HCT116 (cell line): ENCODE results near the gene OR1L8. TPM values are rescaled to one million over a fixed set of nuclear protein-coding genes. Genes with fewer than 3 reads are reported as not detected.

ENCODE experiments used
- ATAC-seq: fragments of 200-7000 bp; cut with Tn5 transposase; 2 replicates; pipeline ENCODE4 v1.9.1; 2020; ENCODE audit warnings: mild to moderate bottlenecking, moderate library complexity
- BruUV-seq: library from RNA; stranded (reverse); fragments of 400-500 nt; replicated peaks from 2 replicates; lab custom pipeline; 2021; lab: Mats Ljungman, UMichigan
- CTCF ChIA-PET: fragments of 300-600 bp; sonication (Branson Sonifier 250); formaldehyde crosslinking; loops from one replicate; lab custom pipeline; 2021; ENCODE audit warnings: antibody characterized with exemption; lab: Charles Lee
- POLR2A ChIA-PET: fragments of 300-600, 350-600 bp; sonication (Branson Sonifier 250); formaldehyde crosslinking; loops from one replicate; lab custom pipeline; 2021; ENCODE audit warnings: antibody characterized with exemption; lab: Charles Lee
- RAD21 ChIA-PET, 2 experiments: fragments of 300-600 bp; sonication (Branson Sonifier 250); formaldehyde crosslinking; loops; one replicate each; lab custom pipeline; 2023; ENCODE audit warnings: low total read pairs in 2 of 2; ENCODE audit not compliant: uncharacterized antibody in 2 of 2, unreplicated experiment in 2 of 2, low non-redundant PET in 1 of 2; lab: Charles Lee
- DNase-seq: peaks from one replicate; pipeline ENCODE4 v3.0.0-alpha.2; 2010; ENCODE audit warnings: low read depth, low spot score
- H2AFZ ChIP-seq: fragments of 200-600 bp; shearing (Covaris generic), sonication (generic); 2 replicates; pipeline ENCODE4 v1.6.1; 2017; ENCODE audit warnings: low read depth, mixed run types, mixed read lengths, antibody characterized with exemption, low read length; ENCODE audit not compliant: poor library complexity, severe bottlenecking
- H3K27ac ChIP-seq: 2 replicates; pipeline ENCODE4 v1.5.1; 2012; ENCODE audit warnings: low read depth, low read length
- H3K27me3 ChIP-seq: fragments of 200-600 bp; sonication (generic); 2 replicates; pipeline ENCODE4 v1.6.1; 2016; ENCODE audit warnings: mixed run types, low read length, mixed read lengths; ENCODE audit not compliant: insufficient read depth
- H3K36me3 ChIP-seq, 2 experiments: fragments of 200-500 bp in 1 of 2; fragments of 200-600 bp in 1 of 2; sonication (Bioruptor generic) in 1 of 2; sonication (generic) in 1 of 2; 2 replicates each; pipeline versions ENCODE4 v1.5.1 to v1.6.1; 2014 to 2016; ENCODE audit warnings: low read length in 2 of 2, inconsistent platforms in 1 of 2, mixed read lengths in 1 of 2, mixed run types in 1 of 2; ENCODE audit not compliant: insufficient read depth in 2 of 2, control insufficient read depth in 1 of 2
- H3K4me1 ChIP-seq, 2 experiments: fragments of 200-600 bp in 1 of 2; sonication (generic) in 1 of 2; 2 replicates each; pipeline versions ENCODE4 v1.5.1 to v1.6.1; 2012 to 2017; ENCODE audit warnings: low read length in 2 of 2, inconsistent platforms in 1 of 2, mild to moderate bottlenecking in 1 of 2, mixed read lengths in 1 of 2, mixed run types in 1 of 2, moderate library complexity in 1 of 2; ENCODE audit not compliant: insufficient read depth in 2 of 2, control insufficient read depth in 1 of 2
- H3K4me2 ChIP-seq: fragments of 200-600 bp; sonication (generic); 2 replicates; pipeline ENCODE4 v1.6.1; 2017; ENCODE audit warnings: mixed run types, low read length, mixed read lengths
- H3K4me3 ChIP-seq, 2 experiments: fragments of 200-600 bp in 1 of 2; sonication (generic) in 1 of 2; replicated peaks in 1 of 2; 2 replicates each; pipeline ENCODE4 v1.5.1; 2011 to 2016; ENCODE audit warnings: low read length in 2 of 2, control low read depth in 1 of 2, low read depth in 1 of 2, mild to moderate bottlenecking in 1 of 2, mixed read lengths in 1 of 2, mixed run types in 1 of 2
- H3K79me2 ChIP-seq: fragments of 200-600 bp; sonication (generic); 2 replicates; pipeline ENCODE4 v1.6.1; 2017; ENCODE audit warnings: mild to moderate bottlenecking, mixed run types, low read length, moderate library complexity, mixed read lengths; ENCODE audit not compliant: insufficient read depth
- H3K9ac ChIP-seq: fragments of 200-600 bp; sonication (generic); 2 replicates; pipeline ENCODE4 v1.6.1; 2016; ENCODE audit warnings: low read length, mixed read lengths
- H3K9me2 ChIP-seq: fragments of 200-600 bp; sonication (generic), shearing (Covaris generic); 2 replicates; pipeline ENCODE4 v1.6.1; 2017; ENCODE audit warnings: mixed run types, mild to moderate bottlenecking, moderate library complexity; ENCODE audit not compliant: insufficient read depth
- H3K9me3 ChIP-seq, 2 experiments: fragments of 200-500 bp in 1 of 2; fragments of 200-600 bp in 1 of 2; sonication (Bioruptor generic) in 1 of 2; sonication (generic) in 1 of 2; 2 replicates each; pipeline ENCODE4 v1.6.1; 2014 to 2017; ENCODE audit warnings: low read length in 2 of 2, mixed read lengths in 2 of 2, inconsistent platforms in 1 of 2, low read depth in 1 of 2, mild to moderate bottlenecking in 1 of 2, mixed run types in 1 of 2, moderate library complexity in 1 of 2; ENCODE audit not compliant: control insufficient read depth in 1 of 2, insufficient read depth in 1 of 2
- H4K20me1 ChIP-seq: fragments of 200-600 bp; sonication (generic), shearing (Covaris generic); 2 replicates; pipeline ENCODE4 v1.6.1; 2017; ENCODE audit warnings: mixed run types, mild to moderate bottlenecking, moderate library complexity; ENCODE audit not compliant: insufficient read depth
- CEBPB ChIP-seq: IDR thresholded peaks from 2 replicates; pipeline ENCODE4 v1.6.1; 2012; ENCODE audit warnings: low read depth
- EGR1 ChIP-seq: IDR thresholded peaks from 2 replicates; pipeline ENCODE4 v1.6.1; 2012; ENCODE audit warnings: low read depth
- ELF1 ChIP-seq: IDR thresholded peaks from 2 replicates; pipeline ENCODE4 v1.6.1; 2012; ENCODE audit warnings: low read depth, borderline replicate concordance
- EZH2 ChIP-seq: fragments of 200-600 bp; sonication (generic); IDR thresholded peaks from 2 replicates; pipeline ENCODE4 v1.6.1; 2017; ENCODE audit warnings: antibody characterized with exemption, mixed run types
- EZH2phosphoT487 ChIP-seq: fragments of 200-600 bp; IDR thresholded peaks from 2 replicates; pipeline ENCODE4 v1.6.1; 2018; ENCODE audit warnings: antibody characterized with exemption, borderline replicate concordance
- FOSL1 ChIP-seq: IDR thresholded peaks from 2 replicates; pipeline ENCODE4 v1.6.1; 2012; ENCODE audit warnings: low read depth
- POLR2AphosphoS5 ChIP-seq: IDR thresholded peaks from 2 replicates; pipeline ENCODE4 v1.6.1; 2011; ENCODE audit warnings: mild to moderate bottlenecking, low read depth, low read length, moderate library complexity
- RAD21 ChIP-seq: IDR thresholded peaks from 2 replicates; pipeline ENCODE4 v1.6.1; 2012; ENCODE audit warnings: low read depth, mild to moderate bottlenecking
- SRF ChIP-seq: IDR thresholded peaks from 2 replicates; pipeline ENCODE4 v1.6.1; 2012; ENCODE audit warnings: low read depth
- TCF7L2 ChIP-seq: IDR thresholded peaks from 2 replicates; pipeline ENCODE4 v1.7.0; 2011; ENCODE audit warnings: borderline replicate concordance, inconsistent platforms; ENCODE audit not compliant: insufficient read depth, insufficient read length; ENCODE audit errors: extremely low read depth
- ZFX ChIP-seq: fragments of 450-650 bp; IDR thresholded peaks from 2 replicates; pipeline ENCODE4 v1.6.1; 2017
- intact Hi-C: fragments of 100-400 bp; cut with micrococcal nuclease; formaldehyde crosslinking; loops from 2 replicates; pipeline ENCODE4 v1.10.0; 2022
- total RNA-seq: library from RNA; stranded (reverse); gene quantifications from one replicate; pipeline ENCODE4 v1.2.1, GENCODE V29; 2021; ENCODE audit not compliant: unreplicated experiment
- TF ChIP-seq, protein P1 (sequence below): IDR thresholded peaks from 2 replicates; pipeline ENCODE4 v1.6.1; 2012
- TF ChIP-seq, protein P2 (sequence below): IDR thresholded peaks from 2 replicates; pipeline ENCODE4 v1.6.1; 2012; ENCODE audit warnings: low read depth

Gene OR1L8
- total RNA-seq, 1 experiment from 2014 or later: not detected

- no TSS peak for BruUV-seq
- no peak for ATAC-seq
- H3K4me2 ChIP-seq: peak overlapping the region; percentile 34
Observed at GRCh38 chr9:122579874-122580273, 3.3 kb downstream of the OR1L8 start.

More at GRCh38 chr9:122579874-122580273, 3.3 kb downstream of the OR1L8 start:
- Histone ChIP-seq H3K79me2 (no peaks in the 10 kb centered on the region), H3K4me1 (peaks cover 0 to 9% of the 10 kb centered on the region in 2 experiments; a peak in 3 of 4 replicates), H4K20me1 (no peaks in the 10 kb centered on the region), H2AFZ (peak overlapping the region; percentile 29), H3K27ac (no peak overlapping the region), H3K4me3 (no peak overlapping the region), H3K36me3 (no peaks in the 10 kb centered on the region), H3K9me2 (no peaks in the 10 kb centered on the region), H3K9ac (no peak overlapping the region), H3K9me3 (no peaks in the 10 kb centered on the region), H3K27me3 (no peaks in the 10 kb centered on the region)
- no peak for DNase-seq
- RAD21 ChIA-PET: no interaction called here
- POLR2A ChIA-PET: no interaction called here
- intact Hi-C loops: no loop called here
- TF ChIP-seq EZH2phosphoT487: no peak
- TF ChIP-seq FOSL1: no peak
- no peak for TF ChIP-seq SRF
- no peak for TF ChIP-seq POLR2AphosphoS5
- TF ChIP-seq, protein P1, sequence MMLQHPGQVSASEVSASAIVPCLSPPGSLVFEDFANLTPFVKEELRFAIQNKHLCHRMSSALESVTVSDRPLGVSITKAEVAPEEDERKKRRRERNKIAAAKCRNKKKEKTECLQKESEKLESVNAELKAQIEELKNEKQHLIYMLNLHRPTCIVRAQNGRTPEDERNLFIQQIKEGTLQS: no peak
- no peak for TF ChIP-seq TCF7L2
- TF ChIP-seq, protein P2, sequence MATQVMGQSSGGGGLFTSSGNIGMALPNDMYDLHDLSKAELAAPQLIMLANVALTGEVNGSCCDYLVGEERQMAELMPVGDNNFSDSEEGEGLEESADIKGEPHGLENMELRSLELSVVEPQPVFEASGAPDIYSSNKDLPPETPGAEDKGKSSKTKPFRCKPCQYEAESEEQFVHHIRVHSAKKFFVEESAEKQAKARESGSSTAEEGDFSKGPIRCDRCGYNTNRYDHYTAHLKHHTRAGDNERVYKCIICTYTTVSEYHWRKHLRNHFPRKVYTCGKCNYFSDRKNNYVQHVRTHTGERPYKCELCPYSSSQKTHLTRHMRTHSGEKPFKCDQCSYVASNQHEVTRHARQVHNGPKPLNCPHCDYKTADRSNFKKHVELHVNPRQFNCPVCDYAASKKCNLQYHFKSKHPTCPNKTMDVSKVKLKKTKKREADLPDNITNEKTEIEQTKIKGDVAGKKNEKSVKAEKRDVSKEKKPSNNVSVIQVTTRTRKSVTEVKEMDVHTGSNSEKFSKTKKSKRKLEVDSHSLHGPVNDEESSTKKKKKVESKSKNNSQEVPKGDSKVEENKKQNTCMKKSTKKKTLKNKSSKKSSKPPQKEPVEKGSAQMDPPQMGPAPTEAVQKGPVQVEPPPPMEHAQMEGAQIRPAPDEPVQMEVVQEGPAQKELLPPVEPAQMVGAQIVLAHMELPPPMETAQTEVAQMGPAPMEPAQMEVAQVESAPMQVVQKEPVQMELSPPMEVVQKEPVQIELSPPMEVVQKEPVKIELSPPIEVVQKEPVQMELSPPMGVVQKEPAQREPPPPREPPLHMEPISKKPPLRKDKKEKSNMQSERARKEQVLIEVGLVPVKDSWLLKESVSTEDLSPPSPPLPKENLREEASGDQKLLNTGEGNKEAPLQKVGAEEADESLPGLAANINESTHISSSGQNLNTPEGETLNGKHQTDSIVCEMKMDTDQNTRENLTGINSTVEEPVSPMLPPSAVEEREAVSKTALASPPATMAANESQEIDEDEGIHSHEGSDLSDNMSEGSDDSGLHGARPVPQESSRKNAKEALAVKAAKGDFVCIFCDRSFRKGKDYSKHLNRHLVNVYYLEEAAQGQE: no peak
- TF ChIP-seq ELF1: no peak
- no peak for TF ChIP-seq EZH2
- no peak for TF ChIP-seq RAD21
- TF ChIP-seq CEBPB: no peak
- TF ChIP-seq ZFX: no peak
- no peak for TF ChIP-seq EGR1
- CTCF ChIA-PET: no interaction called here
